Measurements from ENCODE around the gene RHOV. TPM values are rescaled to one million over a fixed set of nuclear protein-coding genes. Genes with fewer than 3 reads are reported as not detected.

Gene RHOV
- polyA plus RNA-seq, 1 donor (not counting 4 experiments of a cell fraction or from before 2014, with no cell fraction given), result 7.1 TPM

- peaks cover 12% of the 10 kb centered on the region for H3K4me1 ChIP-seq (ENCODE audit: control insufficient read depth, extremely low read depth, insufficient read depth, low read length)
- DNase-seq (ENCODE audit: low read depth, low spot score) (no peak), FAIRE-seq (no peak)
- no peak overlapping the region for H3K9ac ChIP-seq (ENCODE audit: control insufficient read depth, extremely low read depth, insufficient read depth, low read length)
- H3K79me2 ChIP-seq (ENCODE audit: control insufficient read depth, insufficient read depth, low read length), result no peaks in the 10 kb centered on the region
- no peak overlapping the region for H3K4me2 ChIP-seq (ENCODE audit: control insufficient read depth, extremely low read depth, insufficient read depth, low read depth, low read length)
- H4K20me1 ChIP-seq (ENCODE audit: control insufficient read depth, extremely low read depth, insufficient read depth, low read length), result no peaks in the 10 kb centered on the region
- dilution Hi-C loops (cut with MboI; ENCODE audit: extremely low pct_ligation_motif_present, low sequenced_read_pairs), result no loop called here
- H3K9me1 ChIP-seq (ENCODE audit: control insufficient read depth, extremely low read depth, insufficient read depth, low read length), result no peaks in the 10 kb centered on the region
- H2AFZ ChIP-seq (ENCODE audit: control insufficient read depth, low read length), result no peak overlapping the region
- TF ChIP-seq CTCF (optimal IDR thresholded peaks at IDR 0.05 in 1 of 3, IDR thresholded peaks at IDR 0.05 in 1 of 3, conservative IDR thresholded peaks at IDR 0.05 in 1 of 3; ENCODE audit: extremely low read depth in 1 of 3, insufficient read depth in 2 of 3, low read length in 3 of 3) (no peak), EZH2 (IDR thresholded peaks at IDR 0.05; ENCODE audit: low read length) (no peak)
- no peaks in the 10 kb centered on the region for H3K27me3 ChIP-seq (ENCODE audit: control insufficient read depth, extremely low read depth, insufficient read depth, low read length)
- no peak overlapping the region for H3K27ac ChIP-seq (ENCODE audit: control insufficient read depth, insufficient read depth, low read length)
- no peak overlapping the region for H3K4me3 ChIP-seq (ENCODE audit: control insufficient read depth in 2 of 3, extremely low read depth in 1 of 3, insufficient read depth in 2 of 3, low read depth in 1 of 3, low read length in 3 of 3)
- H3K36me3 ChIP-seq (ENCODE audit: control insufficient read depth in 2 of 2, extremely low read depth in 1 of 2, insufficient read depth in 2 of 2, low read length in 2 of 2), result no peaks in the 10 kb centered on the region
- H3K9me3 ChIP-seq (ENCODE audit: control insufficient read depth, low read depth, low read length), result no peaks in the 10 kb centered on the region
These were observed 38.0 kb downstream of the RHOV start for GRCh38 chr15:40836020-40836419.

GRCh38 chr15:40832903-40833302 lies 41.1 kb downstream of the RHOV start:
- dilution Hi-C loops (cut with MboI; ENCODE audit: extremely low pct_ligation_motif_present, low sequenced_read_pairs), result no loop called here
- H2AFZ ChIP-seq (ENCODE audit: control insufficient read depth, low read length), result no peak overlapping the region

DNA sequence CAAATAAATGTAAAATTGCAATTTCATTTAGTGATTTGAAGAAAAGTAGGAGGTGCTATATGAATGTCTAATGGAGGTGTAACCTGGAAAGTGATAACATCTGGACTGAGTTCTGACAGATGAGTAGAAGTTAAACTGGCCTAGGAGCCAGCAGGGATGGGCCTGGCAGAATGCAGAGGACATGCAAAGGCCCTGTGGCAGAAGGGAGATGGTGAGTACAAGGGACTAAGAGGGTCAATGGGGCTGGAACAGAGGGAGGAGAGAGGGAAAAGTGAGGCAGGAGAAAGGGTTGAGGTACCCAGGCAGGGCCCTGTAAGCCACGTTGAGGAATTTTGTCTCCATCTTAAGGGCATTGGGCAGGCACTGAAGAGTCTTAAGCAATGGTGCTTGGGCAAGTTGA lies 42.2 kb downstream of the RHOV start:
- no peak for TF ChIP-seq EZH2 (IDR thresholded peaks at IDR 0.05; ENCODE audit: low read length)
- Histone ChIP-seq H3K4me2 (ENCODE audit: control insufficient read depth, extremely low read depth, insufficient read depth, low read depth, low read length) (no peak overlapping the region), H2AFZ (ENCODE audit: control insufficient read depth, low read length) (no peak overlapping the region), H3K4me3 (ENCODE audit: control insufficient read depth in 2 of 3, extremely low read depth in 1 of 3, insufficient read depth in 2 of 3, low read depth in 1 of 3, low read length in 3 of 3) (no peak overlapping the region), H3K9me1 (ENCODE audit: control insufficient read depth, extremely low read depth, insufficient read depth, low read length) (no peaks in the 10 kb centered on the region), H3K27me3 (ENCODE audit: control insufficient read depth, extremely low read depth, insufficient read depth, low read length) (no peaks in the 10 kb centered on the region), H3K9me3 (ENCODE audit: control insufficient read depth, low read depth, low read length) (no peaks in the 10 kb centered on the region), H3K4me1 (ENCODE audit: control insufficient read depth, extremely low read depth, insufficient read depth, low read length) (peaks cover 12% of the 10 kb centered on the region), H3K27ac (ENCODE audit: control insufficient read depth, insufficient read depth, low read length) (no peak overlapping the region), H4K20me1 (ENCODE audit: control insufficient read depth, extremely low read depth, insufficient read depth, low read length) (no peaks in the 10 kb centered on the region), H3K36me3 (ENCODE audit: control insufficient read depth in 2 of 2, extremely low read depth in 1 of 2, insufficient read depth in 2 of 2, low read length in 2 of 2) (no peaks in the 10 kb centered on the region), H3K79me2 (ENCODE audit: control insufficient read depth, insufficient read depth, low read length) (no peaks in the 10 kb centered on the region), H3K9ac (ENCODE audit: control insufficient read depth, extremely low read depth, insufficient read depth, low read length) (no peak overlapping the region)
- dilution Hi-C loops (cut with MboI; ENCODE audit: extremely low pct_ligation_motif_present, low sequenced_read_pairs), result no loop called here
- DNase-seq (ENCODE audit: low read depth, low spot score) (no peak), FAIRE-seq (no peak)

More at GRCh38 chr15:40832903-40833302, 41.1 kb downstream of the RHOV start:
- H3K27me3 ChIP-seq (ENCODE audit: control insufficient read depth, extremely low read depth, insufficient read depth, low read length), result no peaks in the 10 kb centered on the region
- H3K79me2 ChIP-seq (ENCODE audit: control insufficient read depth, insufficient read depth, low read length), result no peaks in the 10 kb centered on the region
- H3K9ac ChIP-seq (ENCODE audit: control insufficient read depth, extremely low read depth, insufficient read depth, low read length), result no peak overlapping the region
- no peak overlapping the region for H3K4me2 ChIP-seq (ENCODE audit: control insufficient read depth, extremely low read depth, insufficient read depth, low read depth, low read length)
- H3K4me1 ChIP-seq (ENCODE audit: control insufficient read depth, extremely low read depth, insufficient read depth, low read length), result peaks cover 12% of the 10 kb centered on the region
- no peaks in the 10 kb centered on the region for H3K36me3 ChIP-seq (ENCODE audit: control insufficient read depth in 2 of 2, extremely low read depth in 1 of 2, insufficient read depth in 2 of 2, low read length in 2 of 2)
- FAIRE-seq (no peak), DNase-seq (ENCODE audit: low read depth, low spot score) (no peak)
- no peak for TF ChIP-seq EZH2 (IDR thresholded peaks at IDR 0.05; ENCODE audit: low read length)
- H3K9me3 ChIP-seq (ENCODE audit: control insufficient read depth, low read depth, low read length), result no peaks in the 10 kb centered on the region
- H3K9me1 ChIP-seq (ENCODE audit: control insufficient read depth, extremely low read depth, insufficient read depth, low read length), result no peaks in the 10 kb centered on the region
- no peaks in the 10 kb centered on the region for H4K20me1 ChIP-seq (ENCODE audit: control insufficient read depth, extremely low read depth, insufficient read depth, low read length)
- no peak overlapping the region for H3K4me3 ChIP-seq (ENCODE audit: control insufficient read depth in 2 of 3, extremely low read depth in 1 of 3, insufficient read depth in 2 of 3, low read depth in 1 of 3, low read length in 3 of 3)
- H3K27ac ChIP-seq (ENCODE audit: control insufficient read depth, insufficient read depth, low read length), result no peak overlapping the region

All from keratinocyte (primary cell).